ENCODE measurements around the gene OTOGL. TPM values are rescaled to one million over a fixed set of nuclear protein-coding genes. Genes with fewer than 3 reads are reported as not detected.

The OTOGL gene
- polyA plus RNA-seq, 2 of the 4 experiments (the other 2 are of a cell fraction) = 0.04 TPM; not detected in 1

DNA sequence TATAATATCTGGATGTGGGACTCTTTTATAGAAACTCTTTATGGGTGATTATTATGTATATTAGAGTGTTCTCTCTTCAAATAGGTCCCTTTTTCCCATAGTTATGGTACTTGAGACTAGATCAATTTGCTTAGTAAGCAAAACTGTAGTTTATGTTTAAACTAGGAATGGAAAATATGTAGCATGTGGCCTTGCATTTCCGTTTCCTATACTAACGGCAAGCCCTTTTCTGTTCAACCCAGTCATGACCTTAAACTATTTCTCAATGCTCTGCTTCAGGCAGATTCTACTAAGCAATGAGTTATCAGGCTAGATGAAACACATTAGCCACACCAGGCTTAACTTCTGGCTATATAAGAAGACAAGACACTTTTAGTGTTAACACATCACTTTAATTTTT, 84.6 kb downstream of the OTOGL start:
- FAIRE-seq (no peak), DNase-seq (ENCODE audit: low read depth in 1 of 2, low spot score in 1 of 2) (no peak), ATAC-seq (no peak)
- Histone ChIP-seq H3K27ac (no peak overlapping the region), H3K9me3 (no peaks in the 10 kb centered on the region), H3K4me2 (no peak overlapping the region), H3K4me3 (no peak overlapping the region), H3K4me1 (peaks cover 3% of the 10 kb centered on the region; the same call in 1 of the 3 replicates)
- ChIA-PET POLR2A (no interaction called here), CTCF (no interaction called here)
- WGBS (ENCODE audit: missing lambda C conversion rate) = 74% methylated on average over 2 of the region's 2 CpGs
- no peak for TF ChIP-seq POLR2A (IDR thresholded peaks at IDR 0.05; ENCODE audit: low read length)
- no peak for TF ChIP-seq RARB (CRISPR knock-in tag; IDR thresholded peaks at IDR 0.05)
- TF ChIP-seq MAFK (IDR thresholded peaks at IDR 0.05; ENCODE audit: partially characterized antibody) = peak; percentile 95
- TF ChIP-seq HOXB5 (CRISPR knock-in tag; IDR thresholded peaks at IDR 0.05) = no peak
- TF ChIP-seq HDAC2 (IDR thresholded peaks at IDR 0.05) = no peak
- TF ChIP-seq RCOR1 (IDR thresholded peaks at IDR 0.05; ENCODE audit: low read depth, low read length) = no peak

GRCh38 chr12:80184926-80185325, 85.6 kb downstream of the OTOGL start:
- FAIRE-seq (no peak), ATAC-seq (no peak), DNase-seq (ENCODE audit: low read depth in 1 of 2, low spot score in 1 of 2) (no peak)
- no peak overlapping the region for H3K27ac ChIP-seq
- no peaks in the 10 kb centered on the region for H3K9me3 ChIP-seq
- ChIA-PET POLR2A (no interaction called here), CTCF (interaction anchor here (0.7 kb wide), 1 partner anchor 298 kb away, joined by 3 read pairs; no protein-coding TSS in a partner anchor)
- no peak overlapping the region for H3K4me2 ChIP-seq
- no peak overlapping the region for H3K4me3 ChIP-seq
- 32% methylated on average over 2 of the region's 2 CpGs for WGBS (ENCODE audit: missing lambda C conversion rate)
- TF ChIP-seq RARB (CRISPR knock-in tag; IDR thresholded peaks at IDR 0.05) (no peak), CBX2 (IDR thresholded peaks at IDR 0.05; ENCODE audit: borderline replicate concordance, low read depth) (no peak), MYC (IDR thresholded peaks at IDR 0.05; ENCODE audit: borderline replicate concordance, low read length) (no peak), FOSB (CRISPR knock-in tag; IDR thresholded peaks at IDR 0.05) (no peak), CBX8 (IDR thresholded peaks at IDR 0.05) (no peak), NPAS2 (CRISPR knock-in tag; IDR thresholded peaks at IDR 0.05; ENCODE audit: borderline replicate concordance) (no peak), ESRRA (IDR thresholded peaks at IDR 0.05; ENCODE audit: borderline replicate concordance, low read length) (no peak), JUNB (IDR thresholded peaks at IDR 0.05) (no peak), TFCP2L1 (CRISPR knock-in tag; IDR thresholded peaks at IDR 0.05) (no peak)
- H3K4me1 ChIP-seq = peaks cover 3% of the 10 kb centered on the region; the same call in 1 of the 3 replicates

DNA sequence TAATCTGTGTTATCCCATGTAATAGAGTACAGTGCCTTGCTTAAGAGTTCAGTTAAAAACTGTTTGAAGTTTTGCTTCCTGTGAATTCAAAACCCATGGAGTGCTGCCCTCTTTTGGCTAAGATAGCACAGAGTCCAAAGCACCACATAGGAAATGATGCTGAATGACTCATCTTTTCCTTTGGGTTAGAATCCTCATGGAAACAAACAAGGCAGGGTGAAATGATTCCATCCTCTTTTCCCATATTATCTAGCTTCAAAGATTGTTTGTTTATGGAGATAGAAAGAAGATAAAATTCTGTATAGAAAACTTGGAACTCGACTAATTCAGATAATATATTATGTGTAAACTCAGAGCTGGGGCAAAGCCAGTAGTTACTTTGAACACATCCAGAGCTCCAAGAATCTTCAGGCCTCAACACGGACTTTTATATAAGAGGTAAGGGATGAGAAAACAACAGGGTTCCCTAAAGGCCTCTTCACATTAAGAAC, 87.4 kb downstream of the OTOGL start:
- Histone ChIP-seq H3K9me3 (no peaks in the 10 kb centered on the region), H3K4me1 (peaks cover 3% of the 10 kb centered on the region; the same call in 1 of the 3 replicates), H3K27ac (peak overlapping the region in 1 of 2 experiments; percentile 9; a peak in 2 of 6 replicates), H3K4me3 (no peak overlapping the region), H3K4me2 (no peak overlapping the region)
- ChIA-PET CTCF (interaction anchor here (0.6 to 1.7 kb wide), 28 partner anchors 8 to 812 kb away, joined by 3 to 10 read pairs (median 4); no protein-coding TSS in a partner anchor), POLR2A (interaction anchor here (0.5 to 1.5 kb wide), 3 partner anchors 253 to 496 kb away, joined by 3 read pairs; partner anchors contain the start of gene PAWR)
- peak; percentile 52 to 86 for DNase-seq (ENCODE audit: low read depth in 1 of 2, low spot score in 1 of 2)
- peak; percentile 97 for ATAC-seq
- 8% methylated on average over 2 of the region's 2 CpGs for WGBS (ENCODE audit: missing lambda C conversion rate)
- FAIRE-seq = no peak
- TF ChIP-seq, protein P1, sequence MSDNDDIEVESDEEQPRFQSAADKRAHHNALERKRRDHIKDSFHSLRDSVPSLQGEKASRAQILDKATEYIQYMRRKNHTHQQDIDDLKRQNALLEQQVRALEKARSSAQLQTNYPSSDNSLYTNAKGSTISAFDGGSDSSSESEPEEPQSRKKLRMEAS (IDR thresholded peaks at IDR 0.05) = 0 out of 2 replicates have a peak, but pooled peaks have one; percentile 11
- TF ChIP-seq CTCF (IDR thresholded peaks at IDR 0.05) (peak; percentile 85), RFX5 (IDR thresholded peaks at IDR 0.05) (no peak), ESRRA (IDR thresholded peaks at IDR 0.05; ENCODE audit: borderline replicate concordance, low read length) (no peak), JUNB (IDR thresholded peaks at IDR 0.05) (peak; percentile 50), NFE2L2 (conservative IDR thresholded peaks at IDR 0.05; ENCODE audit: low read length) (0 out of 2 replicates have a peak, but pooled peaks have one; percentile 2), RAD21 (conservative IDR thresholded peaks at IDR 0.05 in 1 of 2, IDR thresholded peaks at IDR 0.05 in 1 of 2) (peak; percentile 79 to 83), FOSL2 (IDR thresholded peaks at IDR 0.05) (peak; percentile 81), FOSL2 (CRISPR knock-in tag; IDR thresholded peaks at IDR 0.05) (peak; percentile 99), ZNF302 (CRISPR knock-in tag; IDR thresholded peaks at IDR 0.05) (no peak), ZFP36 (IDR thresholded peaks at IDR 0.05; ENCODE audit: borderline replicate concordance, partially characterized antibody) (no peak), NR3C1 (IDR thresholded peaks at IDR 0.05) (no peak), POLR2AphosphoS2 (conservative IDR thresholded peaks at IDR 0.05; ENCODE audit: low read length) (no peak), ZSCAN20 (CRISPR knock-in tag; IDR thresholded peaks at IDR 0.05) (no peak), MAFK (IDR thresholded peaks at IDR 0.05; ENCODE audit: partially characterized antibody) (peak; percentile 13), SMC3 (IDR thresholded peaks at IDR 0.05) (peak; percentile 75)
